HG03460 (cell line): Measurements from ENCODE around the gene MKNK2.
"Not testable (repeated sequence)": the region's sequence is repeated elsewhere in the genome, so short reads cannot be mapped to it uniquely, and the experiment has no call there.

Experiments
- ATAC-seq: cut with Tn5 transposase; IDR thresholded peaks from one replicate; pipeline ENCODE4 v1.9.1; 2021; ENCODE audit not compliant: unreplicated experiment

MKNK2 gene

GRCh38 chr19:2044709-2045500 is 6.1 kb downstream of the MKNK2 start:
- no peak for ATAC-seq

DNA sequence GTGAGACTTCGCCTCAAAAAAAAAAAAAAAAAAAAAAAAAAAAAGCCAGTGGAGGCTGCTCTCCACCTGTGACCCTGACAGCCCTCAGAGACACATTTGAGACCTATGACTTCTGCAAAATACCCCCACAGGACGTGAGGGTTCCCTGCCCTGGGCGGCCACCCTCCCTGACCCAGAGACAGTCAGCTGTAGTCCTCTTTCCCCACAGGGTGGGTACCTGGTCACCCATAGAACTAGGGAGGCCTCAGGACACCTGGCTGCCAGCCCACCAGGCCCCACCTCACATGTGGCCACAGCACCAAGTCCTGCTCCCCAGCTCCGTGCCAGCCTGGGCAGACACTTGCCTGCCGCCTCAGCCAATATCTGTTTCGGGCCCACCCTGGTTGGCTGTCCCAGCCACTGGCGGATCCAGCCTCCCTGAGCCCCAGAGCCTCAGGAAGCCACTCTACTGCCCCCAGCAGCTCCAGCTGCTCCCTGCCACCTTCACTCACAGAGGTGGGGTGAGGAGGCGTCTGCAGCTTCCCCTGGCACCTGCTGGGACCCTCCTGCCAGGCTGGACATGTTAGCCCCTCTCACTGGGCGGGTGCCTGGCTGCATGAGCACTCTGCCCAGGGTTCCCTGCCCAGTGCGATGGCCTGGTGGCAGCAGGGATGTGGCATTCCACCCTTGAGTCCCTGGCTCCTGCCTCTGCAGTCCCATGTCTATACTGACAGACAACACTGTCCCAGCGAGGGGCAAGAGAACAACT is 6.9 kb downstream of the MKNK2 start:
- ATAC-seq: no peak

GRCh38 chr19:2043251-2043641 is 7.8 kb downstream of the MKNK2 start:
- ATAC-seq: no peak

DNA sequence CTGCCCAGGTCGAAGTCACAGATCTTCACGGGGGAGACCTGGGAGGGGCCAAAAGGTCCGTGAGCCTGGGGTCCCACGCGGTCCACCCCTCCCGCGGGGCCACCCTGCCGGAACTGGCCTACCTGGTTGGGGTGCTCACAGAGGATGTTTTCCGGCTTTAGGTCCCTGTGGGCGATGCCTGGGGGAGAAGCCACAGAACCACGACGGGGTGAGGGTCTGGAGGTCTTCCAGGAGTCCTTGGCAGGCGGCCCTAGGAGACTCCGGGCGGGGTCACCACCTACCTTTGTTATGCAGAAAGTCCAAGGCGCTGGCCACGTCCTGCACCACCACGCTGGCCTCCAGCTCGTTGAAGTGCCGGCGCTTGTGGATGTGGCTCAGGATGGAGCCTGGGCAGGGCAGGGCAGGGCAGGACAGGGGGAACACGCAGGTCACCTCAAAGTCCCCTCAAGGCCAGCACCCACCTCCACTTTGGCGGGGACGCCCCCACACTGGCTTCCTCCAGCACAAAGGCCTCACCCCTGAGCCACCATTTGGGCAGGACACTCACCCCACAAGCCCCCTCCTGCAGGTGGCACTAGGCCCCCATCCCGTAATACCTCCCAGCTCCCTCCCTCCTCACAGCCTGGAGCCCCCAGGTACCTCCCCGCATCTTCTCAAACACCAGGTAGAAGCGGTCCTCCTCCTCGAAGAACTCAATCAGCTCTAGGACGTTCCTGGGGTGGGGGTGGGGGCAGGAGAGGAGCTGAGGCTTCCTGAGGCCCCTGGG is 8.4 kb downstream of the MKNK2 start:
- no peak for ATAC-seq

DNA sequence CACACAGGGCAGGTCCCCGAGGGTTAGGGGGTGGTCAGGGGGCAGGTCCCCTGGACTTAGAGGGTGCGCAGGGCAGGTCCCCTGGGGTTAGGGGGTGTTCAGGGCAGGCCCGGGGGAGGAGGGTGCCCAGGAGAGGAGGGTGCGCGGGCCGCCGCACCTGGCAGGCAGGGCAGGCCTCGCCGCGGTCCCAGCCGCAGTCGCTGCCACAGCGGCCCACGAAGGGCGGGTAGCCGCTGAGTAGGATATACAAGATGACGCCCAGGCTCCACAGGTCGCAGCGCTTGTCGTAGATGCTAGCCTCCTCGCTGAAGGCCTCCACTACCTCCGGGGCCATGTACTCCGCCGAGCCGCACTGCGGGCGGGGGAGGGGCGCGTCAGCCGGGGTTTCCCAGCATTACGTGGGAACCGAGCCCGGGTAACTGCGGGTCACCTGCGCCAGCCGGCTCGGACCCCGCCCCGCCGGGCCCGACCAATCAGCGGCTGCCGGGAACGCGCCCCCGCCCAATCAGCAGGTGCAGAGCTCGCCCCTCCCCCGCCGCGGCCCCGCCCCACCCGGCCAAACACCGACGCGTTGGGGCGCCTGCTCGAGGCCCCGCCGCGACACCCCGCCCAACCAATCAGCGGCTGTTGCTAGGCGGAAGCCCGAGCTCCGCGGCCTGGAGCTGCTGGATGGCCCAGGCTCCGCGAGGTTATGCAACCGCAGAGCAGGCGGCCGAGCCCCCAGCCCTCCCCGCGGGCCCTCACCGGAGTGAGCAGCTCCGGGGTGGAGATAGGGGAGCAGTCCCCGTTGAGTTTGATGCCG is 9.2 kb downstream of the MKNK2 start:
- peak; percentile 61 for ATAC-seq

GRCh38 chr19:2041433-2041682 is 9.7 kb downstream of the MKNK2 start:
- ATAC-seq: no peak

GRCh38 chr19:2040647-2041432 is 10.2 kb downstream of the MKNK2 start:
- no peak for ATAC-seq

- ATAC-seq: no peak
Measured at GRCh38 chr19:2039959-2040646, 10.9 kb downstream of the MKNK2 start.

DNA sequence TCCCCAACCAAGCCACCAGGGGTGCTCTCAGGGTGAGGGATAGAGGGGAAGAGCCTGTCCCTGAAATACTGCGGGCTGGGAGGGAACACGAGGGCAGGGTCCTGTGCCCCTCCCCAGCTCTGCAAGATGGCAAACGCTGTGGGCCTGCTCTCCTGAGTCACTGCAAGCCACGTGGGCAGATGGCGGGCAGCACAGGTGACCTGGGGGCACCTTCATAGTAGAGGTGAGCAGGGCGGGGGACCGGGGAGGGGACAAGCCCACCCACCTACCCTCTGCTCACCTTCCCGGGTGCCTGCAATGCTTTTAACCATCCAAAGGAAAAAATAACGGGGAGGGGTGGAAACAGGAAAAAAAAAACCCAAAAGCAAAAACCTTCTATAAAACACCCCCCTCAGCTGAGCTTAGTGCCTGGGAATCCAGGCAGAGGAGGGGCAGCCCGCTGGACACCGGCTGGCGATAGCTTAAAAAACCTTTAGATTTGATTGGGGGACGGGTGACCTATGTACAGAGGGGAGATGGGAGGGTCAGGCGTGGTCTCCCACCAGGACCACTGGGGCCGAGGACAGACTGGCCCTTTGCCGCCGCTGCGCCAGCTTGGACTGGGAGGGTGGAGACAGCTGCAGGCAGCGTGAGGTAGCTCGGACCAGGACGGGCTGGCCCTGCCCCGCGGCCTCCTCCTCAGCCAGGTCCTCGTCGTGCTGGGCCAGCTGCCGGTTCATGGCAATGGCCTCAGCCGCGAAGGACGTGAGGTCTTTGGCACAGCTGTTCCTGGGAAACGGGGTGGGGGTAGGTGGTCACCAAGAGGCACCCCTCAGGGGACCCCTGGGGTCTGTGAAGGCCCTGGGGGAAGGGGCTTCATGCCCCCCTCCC is 11.7 kb downstream of the MKNK2 start:
- ATAC-seq: no peak

DNA sequence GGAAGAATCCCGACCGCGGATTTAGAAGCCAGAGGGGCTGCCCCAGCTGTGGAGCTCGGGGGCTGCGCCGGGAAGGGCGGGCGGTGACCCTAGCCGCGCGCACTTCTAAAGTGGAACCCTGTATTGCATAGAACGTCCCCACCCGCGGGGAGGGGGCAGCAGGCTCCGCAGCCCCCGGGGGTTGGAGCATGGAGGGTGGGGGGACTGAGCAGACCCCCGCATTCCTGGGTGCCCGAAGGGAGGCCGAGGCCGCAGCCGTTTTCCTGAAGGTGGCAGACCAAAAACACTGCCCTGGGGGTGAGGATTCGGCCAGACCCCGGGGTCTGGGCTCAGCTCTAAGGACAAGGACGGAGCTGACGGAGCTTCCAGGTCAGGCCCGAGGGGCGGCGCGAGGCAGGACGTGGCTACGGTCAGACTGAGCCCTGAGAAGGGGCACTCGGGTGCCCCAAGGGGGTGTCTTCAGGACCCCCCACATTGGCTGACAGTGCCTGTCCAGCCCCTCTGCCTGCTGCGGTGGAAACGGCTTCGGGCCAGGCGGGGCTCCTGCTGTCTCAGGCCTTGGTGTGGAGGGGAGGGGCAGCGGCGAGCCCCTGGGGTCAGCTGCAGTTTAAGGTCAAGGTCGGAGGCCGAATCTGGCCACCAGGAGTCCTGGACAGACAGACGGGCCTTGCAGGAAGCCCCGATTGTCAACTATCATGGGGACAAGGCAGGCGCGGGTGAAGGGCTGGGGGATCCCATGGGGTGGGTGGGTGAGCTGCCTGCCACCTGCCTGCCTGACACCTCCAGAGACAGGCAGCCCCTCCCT is 12.6 kb downstream of the MKNK2 start:
- ATAC-seq: no peak

- no peak for ATAC-seq
Measured at GRCh38 chr19:2037651-2038255, 13.3 kb downstream of the MKNK2 start.

DNA sequence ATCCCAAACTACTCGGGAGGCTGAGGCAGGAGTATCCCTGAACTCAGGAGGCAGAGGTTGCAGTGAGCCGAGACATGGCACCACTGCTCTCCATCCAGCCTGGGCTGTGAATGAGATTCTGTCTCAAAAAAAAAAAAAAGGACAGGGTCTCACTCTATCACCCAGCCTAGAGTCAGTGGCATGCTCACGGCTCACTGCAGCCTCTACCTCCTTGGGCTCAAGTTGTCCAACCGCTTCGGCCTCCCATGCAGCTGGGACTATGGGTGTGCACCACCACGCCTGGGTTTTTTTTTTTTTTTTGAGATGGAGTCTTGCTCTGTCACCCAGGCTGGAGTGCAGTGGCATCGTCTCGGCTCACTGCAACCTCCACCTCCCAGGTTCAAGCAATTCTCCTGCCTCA is 14.6 kb downstream of the MKNK2 start:
- ATAC-seq: no peak

GRCh38 chr19:2035590-2035991 is 15.5 kb downstream of the MKNK2 start:
- ATAC-seq: no peak

DNA sequence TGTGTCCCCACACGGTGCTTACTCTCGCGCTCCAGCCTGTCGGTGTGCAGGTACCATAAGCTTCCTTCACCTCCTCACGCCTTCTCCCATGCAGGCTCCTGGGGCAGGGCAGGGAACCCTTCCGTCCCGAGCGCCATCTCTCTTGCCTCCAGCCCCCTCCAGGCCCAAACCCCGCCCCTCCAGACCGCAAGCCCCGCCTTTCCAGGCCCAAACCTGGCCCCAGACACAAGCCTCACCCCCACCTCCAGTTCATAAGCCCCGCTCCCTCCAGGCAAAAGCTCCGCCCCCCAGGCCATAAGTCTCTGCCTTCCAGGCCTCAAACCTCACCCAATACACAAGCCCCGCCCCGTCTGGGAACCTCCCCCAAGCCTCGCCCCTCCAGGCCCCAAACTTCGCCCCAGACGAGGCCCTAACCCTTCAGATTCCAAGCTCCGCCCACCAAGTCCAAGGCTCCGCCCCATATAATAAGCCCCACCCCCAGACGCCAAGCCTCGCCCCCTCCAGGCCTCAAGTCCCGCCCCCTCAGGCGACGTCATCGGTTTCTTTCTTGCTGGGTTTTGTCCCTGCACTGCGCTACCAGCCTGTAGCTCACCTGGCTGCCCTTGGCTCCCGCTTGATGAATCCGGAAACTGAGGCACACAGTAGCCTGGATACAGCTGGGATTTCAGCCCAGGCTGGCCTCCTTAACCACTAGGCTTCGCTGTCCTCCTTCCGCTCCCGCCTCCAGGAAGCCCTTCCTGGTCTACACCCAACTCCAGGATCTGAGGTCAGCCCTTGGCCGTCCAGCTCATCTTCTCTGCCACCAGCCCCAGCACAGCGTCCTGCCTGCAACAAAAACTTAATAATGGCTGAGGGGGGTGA is 16.1 kb downstream of the MKNK2 start:
- no peak for ATAC-seq

DNA sequence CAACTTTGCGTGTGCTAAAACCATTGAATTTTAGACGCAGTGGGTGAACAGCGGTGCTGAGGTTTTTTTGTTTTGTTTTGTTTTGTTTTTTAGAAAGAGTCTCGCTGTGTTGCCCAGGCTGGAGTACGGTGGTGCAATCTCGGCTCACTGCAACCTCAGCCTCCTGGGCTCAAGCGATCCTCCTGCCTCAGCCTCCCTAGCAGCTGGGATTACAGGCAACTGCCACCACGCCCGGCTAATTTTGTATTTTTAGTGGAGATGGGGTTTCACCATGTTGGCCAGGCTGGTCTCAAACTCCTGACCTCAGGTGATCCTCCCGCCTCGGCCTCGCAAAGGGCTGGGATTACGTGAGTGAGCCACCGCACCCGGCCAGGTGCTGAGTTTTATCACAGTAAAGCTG is 16.8 kb downstream of the MKNK2 start:
- not testable (repeated sequence) for ATAC-seq

- ATAC-seq: no peak
Measured at GRCh38 chr19:2033825-2034159, 17.3 kb downstream of the MKNK2 start.
